GM12873 (cell line): ENCODE data around the gene SEMA6D.

Source experiments
- CTCF ChIP-seq: IDR thresholded peaks from 2 replicates; pipeline ENCODE4 v1.5.1; 2012; ENCODE audit warnings: low read depth, mild to moderate bottlenecking, moderate library complexity, low read length, control low read depth; ENCODE audit not compliant: insufficient read depth; ENCODE audit errors: missing control alignments

The SEMA6D gene

GRCh38 chr15:47784820-47785219, 67.5 kb downstream of the SEMA6D start:
- TF ChIP-seq CTCF, result no peak

- no peak for TF ChIP-seq CTCF
Observed at GRCh38 chr15:47786371-47786770, 69.1 kb downstream of the SEMA6D start.

- TF ChIP-seq CTCF, result no peak
Observed at GRCh38 chr15:47787875-47788274, 70.6 kb downstream of the SEMA6D start.

- TF ChIP-seq CTCF, result no peak
Observed at GRCh38 chr15:47788685-47789084, 71.4 kb downstream of the SEMA6D start.

GRCh38 chr15:47791161-47791560, 73.9 kb downstream of the SEMA6D start:
- no peak for TF ChIP-seq CTCF

- TF ChIP-seq CTCF, result no peak
Observed at GRCh38 chr15:47792231-47792630, 74.9 kb downstream of the SEMA6D start.

GRCh38 chr15:47794252-47794914, 77.1 kb downstream of the SEMA6D start:
- no peak for TF ChIP-seq CTCF
